Transverse colon (tissue), 4 donors: Measurements from ENCODE around the gene AQP9. TPM values are rescaled to one million over a fixed set of nuclear protein-coding genes. Genes with fewer than 3 reads are reported as not detected.

ENCODE experiments used
- DNase-seq: peaks from one replicate; pipeline ENCODE4 v3.0.0-alpha.2; 2019
- H3K27ac ChIP-seq, 4 donors: fragments of 200-600 bp; sonication (generic); 2 replicates each; pipeline ENCODE4 v1.5.1; 2016 to 2018; ENCODE audit warnings: inconsistent platforms in 4 of 4
- H3K27me3 ChIP-seq: fragments of 200-600 bp; sonication (generic); 2 replicates; pipeline ENCODE4 v1.5.1; 2017; ENCODE audit warnings: inconsistent platforms
- H3K36me3 ChIP-seq, 4 donors: fragments of 200-600 bp; sonication (generic); 2 replicates each; pipeline ENCODE4 v1.5.1; 2017 to 2019; ENCODE audit warnings: inconsistent platforms in 4 of 4
- H3K4me1 ChIP-seq, 4 donors: fragments of 200-600 bp; sonication (generic); 2 replicates each; pipeline ENCODE4 v1.5.1; 2017 to 2020; ENCODE audit warnings: inconsistent platforms in 4 of 4
- H3K4me3 ChIP-seq, 4 donors: fragments of 200-600 bp; sonication (generic); 1 replicate in 1 of 4; 2 replicates in 3 of 4; pipeline versions ENCODE4 v1.5.1 to v1.6.1; 2017 to 2019; ENCODE audit warnings: inconsistent platforms in 4 of 4
- H3K9me3 ChIP-seq, 2 donors: fragments of 200-600 bp; sonication (generic); 2 replicates each; pipeline ENCODE4 v1.5.1; 2017 to 2019; ENCODE audit warnings: inconsistent platforms in 2 of 2
- CTCF ChIP-seq, 5 experiments: fragments of 200-600 bp in 3 of 5; fragments of 450-650 bp in 2 of 5; sonication (generic) in 3 of 5; IDR thresholded peaks; 1 replicate in 2 of 5; 2 replicates in 3 of 5; pipeline ENCODE4 v1.5.1; 2016 to 2017; ENCODE audit warnings: antibody characterized with exemption in 5 of 5, inconsistent platforms in 3 of 5, mild to moderate bottlenecking in 2 of 5, moderate library complexity in 1 of 5
- EP300 ChIP-seq: sonication (generic); formaldehyde crosslinking; IDR thresholded peaks from one replicate; pipeline ENCODE4 v1.6.1; 2017; ENCODE audit warnings: antibody characterized with exemption, low read depth
- POLR2A ChIP-seq: fragments of 450-650 bp; IDR thresholded peaks from one replicate; pipeline ENCODE4 v1.6.1; 2016; ENCODE audit warnings: antibody characterized with exemption, mild to moderate bottlenecking, moderate library complexity
- POLR2AphosphoS5 ChIP-seq, 3 donors: sonication (generic); formaldehyde crosslinking; IDR thresholded peaks; one replicate each; pipeline ENCODE4 v1.6.1; 2016; ENCODE audit warnings: antibody characterized with exemption in 3 of 3
- WGBS, 2 donors: methylation state at CpG; one replicate each; pipeline ENCODE4 v1.1.5; 2018; ENCODE audit warnings: low coverage in 1 of 2; 5-methylcytosine and 5-hydroxymethylcytosine counted together
- in situ Hi-C, 4 donors: fragments of 200-750 bp; cut with MboI; loops; one replicate each; pipeline versions ENCODE4 v1.15.0 to v1.15.1; 2017; ENCODE audit warnings: low sequenced_read_pairs in 3 of 4, low pct_ligation_motif_present in 1 of 4, low pct_unique_long_range_greater_than_20kb in 1 of 4
- intact Hi-C: fragments of 100-400 bp; cut with DNase I; formaldehyde crosslinking; loops from one replicate; pipeline ENCODE4 v1.15.1; 2023; ENCODE audit warnings: low total_unique reads
- total RNA-seq, 4 donors: library from RNA; depleted of rRNA; stranded (reverse); fragments of >200 nt; gene quantifications; one replicate each; pipeline ENCODE4 v1.1.0, GENCODE V29; 2016

Gene AQP9
- total RNA-seq, 4 donors from 2014 or later = 0.14 to 0.32 TPM; not detected in 2

GRCh38 chr15:58182460-58183163, 44.4 kb downstream of the AQP9 start:
- Histone ChIP-seq H3K27ac (no peak overlapping the region), H3K36me3 (no peaks in the 10 kb centered on the region), H3K4me1 (no peaks in the 10 kb centered on the region), H3K4me3 (no peak overlapping the region), H3K9me3 (no peaks in the 10 kb centered on the region), H3K27me3 (peaks cover 17% of the 10 kb centered on the region)
- DNase-seq = peak; percentile 14
- intact Hi-C loops (no loop called here), in situ Hi-C loops (no loop called here)
- TF ChIP-seq POLR2A = no peak
- TF ChIP-seq EP300 = no peak
- peak; percentile 28 to 50 (median 44) for TF ChIP-seq CTCF (IDR thresholded peaks at IDR 0.05)
- TF ChIP-seq POLR2AphosphoS5 (IDR thresholded peaks at IDR 0.05) = no peak
- WGBS, 2 donors = 13 to 88% methylated on average over 1 to 9 of the region's 9 CpGs

- H3K27me3 ChIP-seq = peaks cover 24% of the 10 kb centered on the region
- WGBS, 2 donors = 50% methylated on average over 1 of the region's 1 CpG; no CpG with 5 or more reads in 1 of the 2 donors
- in situ Hi-C loops (no loop called here), intact Hi-C loops (no loop called here)
- no peaks in the 10 kb centered on the region for H3K36me3 ChIP-seq
- TF ChIP-seq CTCF (IDR thresholded peaks at IDR 0.05) = no peak
- no peak for TF ChIP-seq POLR2AphosphoS5 (IDR thresholded peaks at IDR 0.05)
- no peak for TF ChIP-seq POLR2A
- TF ChIP-seq EP300 = no peak
- no peak for DNase-seq
- H3K4me1 ChIP-seq = no peaks in the 10 kb centered on the region
- no peak overlapping the region for H3K27ac ChIP-seq
- no peaks in the 10 kb centered on the region for H3K9me3 ChIP-seq
- no peak overlapping the region for H3K4me3 ChIP-seq
Measured at GRCh38 chr15:58185439-58185838, 47.3 kb downstream of the AQP9 start.

GRCh38 chr15:58189148-58189811, 51.1 kb downstream of the AQP9 start:
- intact Hi-C loops = no loop called here

More at GRCh38 chr15:58189148-58189811, 51.1 kb downstream of the AQP9 start:
- in situ Hi-C loops = no loop called here
- Histone ChIP-seq H3K36me3 (no peaks in the 10 kb centered on the region), H3K27ac (no peak overlapping the region), H3K4me1 (no peaks in the 10 kb centered on the region), H3K4me3 (no peak overlapping the region), H3K9me3 (no peaks in the 10 kb centered on the region), H3K27me3 (peaks cover 7% of the 10 kb centered on the region)
- TF ChIP-seq POLR2A (no peak), EP300 (no peak), POLR2AphosphoS5 (IDR thresholded peaks at IDR 0.05) (no peak), CTCF (IDR thresholded peaks at IDR 0.05) (no peak)
- WGBS, 2 donors = 79 to 80% methylated on average over 8 of the region's 8 CpGs
- DNase-seq = no peak
